Measurements from ENCODE around the gene CENPU.

The CENPU gene

DNA sequence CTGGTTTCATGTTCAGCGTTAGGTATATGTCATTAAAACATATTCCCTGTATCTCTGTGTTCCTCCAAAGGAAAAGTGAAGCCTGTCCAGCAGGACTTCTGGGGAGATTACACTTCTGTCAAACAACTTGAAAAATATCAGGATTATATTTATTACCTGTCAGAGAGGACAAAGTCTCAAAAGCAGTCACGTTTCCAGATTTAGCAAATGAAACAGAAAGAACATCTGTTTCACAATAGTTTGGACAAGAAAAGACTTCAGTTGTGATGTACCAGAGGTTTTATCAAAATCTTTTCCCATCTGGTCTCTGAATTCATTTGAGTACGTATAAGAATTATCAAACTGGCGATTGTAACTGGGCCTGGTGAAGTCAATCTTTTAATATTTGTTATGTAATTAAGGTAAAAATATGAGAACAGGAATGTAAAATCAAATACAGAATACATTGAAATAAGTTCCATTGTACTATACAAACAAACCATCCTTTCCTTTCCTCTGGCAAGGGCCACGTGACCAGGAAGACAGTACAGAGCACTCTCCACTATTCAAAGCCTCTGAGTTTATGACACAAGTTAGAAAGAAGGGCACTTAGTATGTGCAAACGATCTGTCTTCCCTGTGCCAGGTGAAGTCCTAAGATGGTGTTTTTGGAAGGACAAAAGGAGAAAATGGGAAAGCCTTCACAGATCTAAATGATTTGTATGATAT is 87.8 kb downstream of the CENPU start:
- peak overlapping the region; percentile 96 for H3K4me2 ChIP-seq
- peaks cover 24% of the 10 kb centered on the region for H4K20me1 ChIP-seq (ENCODE audit: insufficient read depth)
- H2AFZ ChIP-seq (ENCODE audit: low read depth), result no peak overlapping the region
- no peaks in the 10 kb centered on the region for H3K27me3 ChIP-seq (ENCODE audit: insufficient read depth, low read depth)
- peaks cover 91% of the 10 kb centered on the region for H3K79me2 ChIP-seq (ENCODE audit: insufficient read depth, low read depth)
- H3K9ac ChIP-seq, result no peak overlapping the region
- TF ChIP-seq, protein P1, sequence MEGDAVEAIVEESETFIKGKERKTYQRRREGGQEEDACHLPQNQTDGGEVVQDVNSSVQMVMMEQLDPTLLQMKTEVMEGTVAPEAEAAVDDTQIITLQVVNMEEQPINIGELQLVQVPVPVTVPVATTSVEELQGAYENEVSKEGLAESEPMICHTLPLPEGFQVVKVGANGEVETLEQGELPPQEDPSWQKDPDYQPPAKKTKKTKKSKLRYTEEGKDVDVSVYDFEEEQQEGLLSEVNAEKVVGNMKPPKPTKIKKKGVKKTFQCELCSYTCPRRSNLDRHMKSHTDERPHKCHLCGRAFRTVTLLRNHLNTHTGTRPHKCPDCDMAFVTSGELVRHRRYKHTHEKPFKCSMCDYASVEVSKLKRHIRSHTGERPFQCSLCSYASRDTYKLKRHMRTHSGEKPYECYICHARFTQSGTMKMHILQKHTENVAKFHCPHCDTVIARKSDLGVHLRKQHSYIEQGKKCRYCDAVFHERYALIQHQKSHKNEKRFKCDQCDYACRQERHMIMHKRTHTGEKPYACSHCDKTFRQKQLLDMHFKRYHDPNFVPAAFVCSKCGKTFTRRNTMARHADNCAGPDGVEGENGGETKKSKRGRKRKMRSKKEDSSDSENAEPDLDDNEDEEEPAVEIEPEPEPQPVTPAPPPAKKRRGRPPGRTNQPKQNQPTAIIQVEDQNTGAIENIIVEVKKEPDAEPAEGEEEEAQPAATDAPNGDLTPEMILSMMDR (conservative IDR thresholded peaks at IDR 0.05; ENCODE audit: low read depth, low read length), result no peak
- H3K4me1 ChIP-seq (ENCODE audit: low read depth, poor library complexity, severe bottlenecking), result peaks cover 73% of the 10 kb centered on the region
- no peak overlapping the region for H3K4me3 ChIP-seq (IDR thresholded peaks at IDR 0.05; ENCODE audit: insufficient read depth, low read depth, low read length)
- H3K27ac ChIP-seq, result peak overlapping the region; percentile 73; the same call in 1 of the 2 replicates
- H3K36me3 ChIP-seq (ENCODE audit: insufficient read depth), result peaks cover 21% of the 10 kb centered on the region; the same call in 1 of the 2 replicates

DNA sequence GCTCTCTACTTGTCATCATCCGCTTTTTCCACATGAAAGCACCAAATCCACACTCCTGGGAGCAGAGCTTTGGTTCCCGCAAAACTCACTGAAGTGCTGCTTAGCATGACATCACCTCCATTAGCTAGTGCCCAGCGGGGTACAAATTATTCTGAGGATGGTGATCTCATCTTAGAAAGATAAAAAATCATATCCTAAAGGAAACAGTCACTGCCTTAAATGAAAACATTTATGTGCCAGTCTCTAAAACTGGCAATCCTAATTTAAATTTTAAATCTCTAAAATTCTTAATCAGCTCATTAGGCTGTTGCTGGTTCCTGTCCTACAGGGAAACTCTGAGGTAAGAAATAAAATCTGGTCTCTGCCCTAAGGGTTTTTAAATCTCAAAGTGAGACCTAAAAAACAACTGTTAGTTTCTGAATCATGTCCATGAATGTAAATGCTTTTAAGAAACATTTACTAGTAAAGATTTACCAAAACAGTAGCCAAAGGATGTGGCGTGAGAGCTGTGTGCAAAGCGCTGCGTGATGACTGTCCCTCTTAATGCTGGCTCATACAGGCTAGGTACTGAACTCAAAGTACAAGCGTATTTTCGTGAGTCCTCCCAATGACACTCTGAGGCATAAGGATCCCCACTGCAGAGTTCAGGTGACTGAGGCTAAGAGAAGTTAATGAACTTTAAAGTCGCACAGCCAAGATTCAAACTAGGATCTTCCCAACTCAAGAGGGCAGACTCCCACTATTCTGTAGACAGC is 89.2 kb downstream of the CENPU start:
- H3K4me2 ChIP-seq, result peak overlapping the region; percentile 96
- H3K27me3 ChIP-seq (ENCODE audit: insufficient read depth, low read depth), result no peaks in the 10 kb centered on the region
- peaks cover 21% of the 10 kb centered on the region; the same call in 1 of the 2 replicates for H3K36me3 ChIP-seq (ENCODE audit: insufficient read depth)
- no peak overlapping the region for H3K9ac ChIP-seq
- H3K4me3 ChIP-seq (IDR thresholded peaks at IDR 0.05; ENCODE audit: insufficient read depth, low read depth, low read length), result no peak overlapping the region
- H2AFZ ChIP-seq (ENCODE audit: low read depth), result no peak overlapping the region
- H3K27ac ChIP-seq, result no peak overlapping the region
- H4K20me1 ChIP-seq (ENCODE audit: insufficient read depth), result peaks cover 30% of the 10 kb centered on the region
- TF ChIP-seq, protein P1 (conservative IDR thresholded peaks at IDR 0.05; ENCODE audit: low read depth, low read length), result no peak
- H3K4me1 ChIP-seq (ENCODE audit: low read depth, poor library complexity, severe bottlenecking), result peaks cover 79% of the 10 kb centered on the region
- peaks cover 96% of the 10 kb centered on the region for H3K79me2 ChIP-seq (ENCODE audit: insufficient read depth, low read depth)
